GM19043 (cell line): ENCODE measurements around the gene ARHGAP18.

Source experiments
- ATAC-seq: cut with Tn5 transposase; IDR thresholded peaks from one replicate; pipeline ENCODE4 v1.9.1; 2021; ENCODE audit warnings: low read depth; ENCODE audit not compliant: unreplicated experiment

ARHGAP18 gene, protein sequence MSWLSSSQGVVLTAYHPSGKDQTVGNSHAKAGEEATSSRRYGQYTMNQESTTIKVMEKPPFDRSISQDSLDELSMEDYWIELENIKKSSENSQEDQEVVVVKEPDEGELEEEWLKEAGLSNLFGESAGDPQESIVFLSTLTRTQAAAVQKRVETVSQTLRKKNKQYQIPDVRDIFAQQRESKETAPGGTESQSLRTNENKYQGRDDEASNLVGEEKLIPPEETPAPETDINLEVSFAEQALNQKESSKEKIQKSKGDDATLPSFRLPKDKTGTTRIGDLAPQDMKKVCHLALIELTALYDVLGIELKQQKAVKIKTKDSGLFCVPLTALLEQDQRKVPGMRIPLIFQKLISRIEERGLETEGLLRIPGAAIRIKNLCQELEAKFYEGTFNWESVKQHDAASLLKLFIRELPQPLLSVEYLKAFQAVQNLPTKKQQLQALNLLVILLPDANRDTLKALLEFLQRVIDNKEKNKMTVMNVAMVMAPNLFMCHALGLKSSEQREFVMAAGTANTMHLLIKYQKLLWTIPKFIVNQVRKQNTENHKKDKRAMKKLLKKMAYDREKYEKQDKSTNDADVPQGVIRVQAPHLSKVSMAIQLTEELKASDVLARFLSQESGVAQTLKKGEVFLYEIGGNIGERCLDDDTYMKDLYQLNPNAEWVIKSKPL

DNA sequence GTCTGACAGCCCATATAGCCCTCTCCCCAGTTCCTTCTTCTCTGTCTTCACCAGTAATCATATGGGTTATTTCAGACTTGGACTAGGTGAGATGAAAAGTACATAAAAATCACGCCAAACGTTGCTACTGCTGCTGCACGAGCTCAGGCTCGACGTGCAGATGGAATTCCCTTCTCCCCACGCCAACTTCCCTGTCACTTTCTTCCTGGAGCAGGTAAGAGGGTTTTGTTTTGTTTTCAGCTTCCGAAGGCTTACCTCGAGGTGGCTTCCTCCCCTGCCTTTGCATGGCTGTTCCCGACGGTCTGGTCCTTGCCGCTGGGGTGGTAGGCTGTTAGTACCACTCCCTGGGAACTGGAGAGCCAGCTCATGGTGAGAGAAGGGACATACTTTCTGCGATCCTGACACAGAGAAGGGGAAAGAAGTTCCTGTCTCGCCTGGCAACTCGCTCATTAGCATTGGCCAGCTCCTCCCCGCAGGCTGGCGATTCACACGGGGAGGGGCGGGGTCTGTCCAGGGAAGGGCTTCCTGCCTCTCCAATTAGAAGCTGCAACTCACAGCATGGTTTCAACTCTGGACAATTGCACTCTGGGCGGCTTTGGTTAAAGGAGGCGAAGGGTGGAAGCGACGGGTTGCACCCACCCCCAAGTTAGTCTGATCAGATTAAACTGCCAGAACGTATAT, at the start of gene ARHGAP18:
Gene ARHGAP18 (minus strand): TSS at position 409 of the 681 bp plus-strand sequence. CDS start 41 bp downstream, at position 368.
- ATAC-seq = peak; percentile 96

DNA sequence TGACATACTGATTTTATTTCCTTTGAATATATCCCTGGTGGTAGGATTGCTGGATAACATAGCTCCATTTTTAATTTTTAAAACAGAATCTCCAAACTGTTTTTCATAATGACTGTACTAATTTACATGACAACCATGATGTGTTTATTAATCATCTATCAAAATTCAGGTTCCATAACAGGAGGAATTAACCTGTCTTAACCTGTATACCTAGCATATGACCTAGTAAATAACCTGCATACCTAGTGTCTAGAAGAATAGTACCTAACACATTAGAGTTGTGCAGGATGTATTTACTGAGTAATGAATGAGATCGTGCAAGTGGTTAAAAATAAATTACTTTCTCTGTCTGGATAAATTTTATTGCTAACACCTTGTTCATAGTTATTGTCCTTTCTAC, 45.8 kb upstream of the ARHGAP18 start:
- ATAC-seq = no peak

GRCh38 chr6:129754750-129755149, 44.8 kb upstream of the ARHGAP18 start:
- no peak for ATAC-seq

DNA sequence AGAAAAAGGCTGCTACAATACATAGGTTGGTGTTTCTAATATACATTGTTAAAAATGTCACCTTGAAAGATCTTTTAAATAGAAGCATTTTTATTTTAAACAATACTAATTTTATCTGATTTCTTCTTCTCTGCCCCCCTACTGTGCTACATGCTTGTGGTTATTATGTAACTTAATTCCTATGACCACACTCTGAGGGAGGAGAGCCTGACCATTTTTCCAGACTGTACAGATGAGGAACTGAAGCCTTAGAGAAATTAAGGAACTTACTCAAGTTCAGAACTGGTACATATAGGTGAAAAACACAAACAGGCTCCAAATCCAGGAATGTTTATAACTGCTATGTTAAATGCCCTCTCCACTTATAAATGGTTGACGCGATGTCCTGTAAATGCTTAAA, 43.4 kb upstream of the ARHGAP18 start:
- ATAC-seq = no peak

GRCh38 chr6:129751384-129751783, 41.4 kb upstream of the ARHGAP18 start:
- no peak for ATAC-seq

DNA sequence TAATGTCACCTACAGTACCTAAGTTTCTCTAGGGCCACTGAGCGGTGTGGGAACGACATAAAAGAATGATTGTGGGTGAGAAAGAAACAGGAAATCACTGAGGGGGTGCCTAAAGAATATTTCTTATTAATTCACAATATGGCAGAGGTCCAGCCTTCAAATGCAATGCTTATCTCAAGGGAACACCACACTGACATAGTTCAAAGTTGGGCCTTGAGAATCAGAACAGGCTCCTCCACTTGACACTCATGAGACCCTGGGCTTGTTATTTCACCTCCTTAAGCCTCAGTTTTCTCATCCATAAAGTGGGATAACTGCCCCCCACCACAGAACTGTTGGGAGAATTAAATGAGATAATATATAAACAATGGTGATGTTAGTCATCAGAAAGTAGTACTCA, 40.4 kb upstream of the ARHGAP18 start:
- ATAC-seq = no peak

DNA sequence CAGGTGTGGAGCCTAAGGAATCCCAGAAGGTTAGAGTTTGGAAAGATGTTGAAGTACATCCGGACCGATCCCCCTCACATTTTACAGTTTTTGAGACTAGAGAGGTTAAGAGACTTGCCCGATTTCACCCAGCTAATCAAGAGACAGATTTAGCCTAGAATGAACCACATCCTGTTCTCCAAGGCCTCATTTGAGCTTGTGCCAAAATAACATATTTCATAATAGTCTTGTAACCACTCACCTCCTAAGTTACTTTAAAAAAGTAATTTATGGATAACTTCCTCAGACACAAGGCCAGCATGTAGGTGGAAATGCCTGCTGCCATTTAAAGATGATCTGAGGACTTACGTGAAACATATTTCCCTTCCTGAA, 39.8 kb upstream of the ARHGAP18 start:
- peak; percentile 33 for ATAC-seq

DNA sequence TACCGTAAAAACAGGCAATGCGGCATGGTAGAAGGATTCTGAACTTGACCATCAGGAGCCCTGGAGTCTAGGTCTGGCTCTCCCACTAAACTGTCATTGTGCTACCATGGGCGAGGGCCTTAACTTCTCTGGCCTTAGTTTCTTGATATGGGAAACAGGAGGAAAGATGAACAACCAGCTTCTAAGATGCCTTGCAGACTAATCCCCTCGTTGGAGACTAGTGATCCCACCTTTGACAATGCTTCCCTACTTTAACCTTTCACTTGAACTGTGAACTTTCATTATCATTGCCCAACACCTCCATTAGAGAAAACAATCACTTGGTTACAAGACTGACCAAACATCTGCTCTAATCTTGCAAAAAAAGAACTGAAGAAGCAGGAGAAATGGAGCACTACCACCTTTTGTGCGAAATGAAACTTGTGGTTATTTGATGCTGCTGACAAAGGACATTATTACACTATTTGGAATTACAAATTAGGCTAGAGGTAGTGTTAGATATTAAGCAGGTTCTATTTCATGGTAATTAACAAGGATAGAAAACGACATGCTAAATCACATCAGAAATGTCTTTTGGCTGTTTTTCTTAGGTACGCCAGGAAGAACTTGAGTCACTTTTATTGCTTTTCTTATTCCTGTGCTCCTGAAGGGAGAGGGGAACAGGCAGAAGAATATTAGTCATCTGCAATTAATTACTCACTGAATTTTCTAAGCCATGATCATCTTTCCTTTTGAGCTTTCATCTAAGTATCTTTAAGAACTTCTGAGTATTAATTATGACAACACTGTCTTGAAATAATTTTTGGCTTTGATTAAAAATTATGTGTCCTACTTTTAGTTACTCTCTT, 39.1 kb upstream of the ARHGAP18 start:
- ATAC-seq = no peak

DNA sequence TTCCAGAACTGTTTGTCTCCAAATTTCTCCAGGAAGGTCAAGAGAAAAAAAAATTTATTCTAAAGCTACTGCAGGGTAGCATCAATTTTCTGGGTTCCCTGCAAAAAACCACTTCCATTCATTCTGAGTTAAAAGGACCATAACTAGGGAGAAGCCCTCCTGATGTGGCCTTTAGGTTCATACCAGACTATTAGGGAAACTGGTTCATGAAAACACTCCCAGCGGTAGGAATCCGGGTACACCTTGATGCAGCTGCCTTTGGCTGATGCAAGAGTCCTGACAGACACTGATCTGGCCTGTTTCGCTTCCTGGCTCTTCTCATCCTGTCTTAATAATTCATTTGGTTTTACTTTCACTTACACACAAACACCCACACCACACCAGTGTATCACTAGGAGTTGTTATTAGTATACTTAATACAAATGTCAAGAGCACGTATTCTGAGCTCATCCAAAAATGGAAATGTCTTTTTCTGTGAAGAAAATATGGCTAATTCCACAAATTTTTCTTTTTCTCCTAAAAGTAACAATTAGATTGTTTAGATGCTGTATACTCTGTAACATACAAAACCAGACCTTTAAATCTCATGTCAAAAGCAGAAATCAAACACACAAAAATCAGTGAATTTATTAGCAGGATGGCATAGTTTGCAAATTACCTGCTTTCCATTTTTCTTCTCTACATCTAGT, 38.4 kb upstream of the ARHGAP18 start:
- peak; percentile 87 for ATAC-seq

DNA sequence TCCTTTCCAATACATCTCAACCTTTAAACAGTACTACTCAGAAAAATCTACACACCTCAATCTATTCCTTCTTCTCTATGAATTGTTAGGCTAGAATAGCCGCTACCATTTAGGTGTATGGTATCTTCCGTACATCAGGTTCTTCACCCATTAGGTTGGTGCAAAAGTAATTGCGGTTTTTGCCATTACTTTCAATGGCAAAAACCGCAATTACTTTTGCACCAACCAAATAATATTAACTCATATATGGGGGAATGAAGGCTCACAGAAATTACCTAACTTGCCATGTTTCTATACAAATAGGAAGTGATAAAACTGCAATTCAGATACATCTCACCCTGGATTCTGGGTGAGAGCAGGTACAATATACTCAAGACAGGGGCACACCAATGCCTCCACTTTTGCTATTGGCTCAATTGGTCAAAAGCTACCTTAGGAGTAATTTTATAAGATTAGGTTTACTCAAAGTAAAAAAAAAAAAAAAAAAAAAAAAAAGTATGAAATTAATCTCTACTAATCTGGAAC, 37.7 kb upstream of the ARHGAP18 start:
- no peak for ATAC-seq

DNA sequence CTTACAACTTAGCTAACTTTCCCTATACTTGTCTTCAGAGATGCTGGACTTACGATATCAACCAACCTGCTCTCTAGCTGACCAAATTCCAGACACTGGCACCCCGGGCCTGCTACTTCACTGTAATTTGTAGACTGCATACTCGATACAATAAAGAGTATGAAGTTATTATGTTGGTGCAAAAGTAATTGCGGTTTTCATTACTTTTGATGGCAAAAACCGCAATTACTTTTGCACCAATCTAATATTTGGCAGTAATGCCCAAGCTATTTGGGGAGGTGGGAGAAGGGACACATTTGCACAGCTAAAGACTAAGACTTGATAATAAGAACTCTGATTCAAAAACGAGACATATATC, 34.9 kb upstream of the ARHGAP18 start:
- ATAC-seq = no peak

DNA sequence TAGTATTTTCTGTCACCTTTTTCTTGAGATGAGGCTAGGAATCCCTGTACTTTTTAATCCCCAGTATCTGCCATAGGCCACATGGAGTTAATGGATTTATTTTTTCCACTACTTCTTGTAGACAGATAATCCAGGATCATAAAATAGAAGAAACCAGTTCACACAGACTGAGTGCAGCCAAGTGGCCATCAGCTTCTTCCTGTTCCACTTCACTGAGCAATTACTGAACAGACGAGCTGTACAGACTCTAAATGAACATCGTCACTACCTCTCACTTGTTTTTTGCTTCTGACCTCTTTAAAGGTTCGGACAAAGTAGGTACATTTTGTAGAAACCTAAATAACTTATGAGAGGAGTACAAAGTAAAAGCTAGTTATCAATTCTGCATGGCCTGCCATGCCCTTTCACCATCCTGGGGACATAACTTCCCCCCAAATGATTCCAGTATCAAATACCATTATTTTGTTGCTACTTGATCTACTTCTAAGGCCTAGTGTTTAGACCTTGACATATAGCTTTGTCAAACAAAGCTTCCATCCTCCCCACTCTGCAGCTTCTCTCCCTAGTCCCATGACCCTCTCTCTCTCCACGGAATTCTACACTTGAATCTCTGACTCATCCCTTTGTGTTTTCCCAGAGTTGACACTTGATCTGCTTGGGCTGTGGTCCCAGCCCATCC, 34.4 kb upstream of the ARHGAP18 start:
- ATAC-seq = no peak

- ATAC-seq = no peak
These were observed 30.0 kb upstream of the ARHGAP18 start for GRCh38 chr6:129740013-129740412.

DNA sequence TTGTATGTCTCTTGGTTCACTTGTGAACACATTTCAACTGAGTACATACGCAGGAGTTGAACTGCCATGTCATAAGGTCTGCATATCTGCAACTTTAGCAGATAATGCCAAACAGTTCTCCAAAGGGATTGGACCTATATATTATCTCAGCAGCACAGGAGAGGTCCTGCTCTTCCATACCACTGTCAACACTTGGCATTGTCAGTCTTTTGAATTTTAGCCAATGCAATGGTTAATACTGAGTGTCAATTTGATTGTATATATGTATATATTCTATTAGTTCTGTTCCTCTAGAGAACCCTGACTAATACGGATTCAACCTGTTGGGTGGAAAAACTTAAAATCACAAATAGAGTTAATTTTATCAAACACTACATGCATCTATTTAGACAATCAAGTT, 26.1 kb upstream of the ARHGAP18 start:
- no peak for ATAC-seq

DNA sequence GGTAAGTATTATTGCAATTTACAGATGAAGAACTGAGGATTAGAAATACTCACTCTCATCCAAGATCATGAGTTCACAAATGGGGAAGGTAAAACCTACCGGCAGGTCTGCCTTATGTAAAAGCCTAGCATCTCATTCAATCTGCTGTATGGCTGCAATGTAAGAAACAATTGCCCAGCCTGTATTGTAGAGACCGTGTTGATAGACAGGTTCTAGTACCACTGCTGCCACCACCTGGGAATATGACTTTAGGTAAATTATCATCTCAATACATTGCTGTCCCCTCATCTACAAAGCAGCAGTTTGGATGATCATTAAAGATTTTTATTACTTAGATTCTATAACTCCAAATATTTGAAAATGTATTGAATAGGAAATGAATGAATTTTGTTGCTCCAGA, 23.3 kb upstream of the ARHGAP18 start:
- ATAC-seq = no peak

- no peak for ATAC-seq
These were observed 22.6 kb upstream of the ARHGAP18 start for GRCh38 chr6:129732542-129732941.

- ATAC-seq = no peak
These were observed 22.1 kb upstream of the ARHGAP18 start for GRCh38 chr6:129732034-129732433.

DNA sequence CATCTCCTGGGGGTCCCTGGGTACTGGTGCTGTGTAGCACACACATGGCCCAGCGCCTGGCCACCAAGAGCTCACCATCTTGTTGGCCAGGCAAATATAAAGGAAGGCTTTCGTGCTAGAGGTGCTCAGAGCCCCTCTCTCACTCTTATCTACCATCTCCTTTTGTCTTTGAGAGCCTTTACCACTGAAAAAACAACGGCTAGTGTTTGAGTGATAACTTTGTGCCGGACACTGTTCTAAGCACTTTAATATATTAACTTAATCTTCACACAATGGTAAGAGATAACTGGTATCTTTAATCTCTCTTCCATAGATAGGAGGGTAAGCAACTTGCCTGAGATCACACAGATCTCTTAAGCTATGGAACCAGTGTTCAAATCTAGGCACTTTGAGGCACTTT, 21.5 kb upstream of the ARHGAP18 start:
- ATAC-seq = no peak

DNA sequence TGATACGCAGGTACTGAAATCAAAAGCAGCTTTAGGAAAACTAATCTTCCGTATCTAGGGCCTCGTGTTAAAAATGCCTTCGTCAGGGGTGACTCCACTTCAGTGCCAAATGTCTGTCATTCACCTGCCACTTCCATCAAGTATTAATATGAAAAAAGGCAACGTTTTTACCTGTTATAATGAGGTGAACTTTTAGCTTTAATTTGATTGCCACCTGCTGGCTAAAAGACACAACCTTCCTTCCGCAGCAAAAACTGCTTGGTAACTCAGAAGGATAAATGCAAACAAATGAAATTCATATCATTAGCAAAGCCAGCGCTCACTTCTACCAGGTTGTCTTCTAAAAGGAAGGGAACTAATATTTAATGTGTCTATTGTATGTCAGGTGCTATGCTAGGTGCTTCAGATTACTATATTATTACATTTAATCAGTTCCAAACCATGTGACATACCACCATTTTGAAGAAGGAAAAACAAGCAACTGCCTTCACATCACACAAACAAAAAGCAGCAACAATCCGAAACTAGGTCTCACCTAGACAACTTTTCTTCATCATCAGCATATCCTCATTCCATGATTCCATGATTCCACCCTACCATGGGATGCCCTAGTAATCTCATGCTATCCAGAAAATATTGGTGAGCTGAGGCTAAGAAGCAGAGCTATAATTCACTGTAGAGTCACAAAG, 20.6 kb upstream of the ARHGAP18 start:
- ATAC-seq = peak; percentile 69
